ES-I3 (cell line): ENCODE data around the gene PADI1.

Source experiments
- H3K36me3 ChIP-seq: 2 replicates; pipeline ENCODE4 v1.6.1; 2013; ENCODE audit warnings: mild to moderate bottlenecking, low read length, control low read depth, moderate library complexity; ENCODE audit not compliant: insufficient read depth
- H3K4me1 ChIP-seq: 2 replicates; pipeline ENCODE4 v1.6.1; 2013; ENCODE audit warnings: mild to moderate bottlenecking, control low read depth, low read length; ENCODE audit not compliant: insufficient read depth
- H3K9ac ChIP-seq: 2 replicates; pipeline ENCODE4 v1.6.1; 2013; ENCODE audit warnings: low read depth, mild to moderate bottlenecking, low read length, moderate library complexity
- H3K9me3 ChIP-seq: 2 replicates; pipeline ENCODE4 v1.6.1; 2013; ENCODE audit warnings: mild to moderate bottlenecking, low read length, moderate library complexity; ENCODE audit not compliant: control insufficient read depth, insufficient read depth

The PADI1 gene

GRCh38 chr1:17188217-17188616 lies 16.7 kb upstream of the PADI1 start:
- Histone ChIP-seq H3K9me3 (peaks cover 6% of the 10 kb centered on the region; the same call in 1 of the 2 replicates), H3K4me1 (peaks cover 31% of the 10 kb centered on the region), H3K9ac (no peak overlapping the region), H3K36me3 (no peaks in the 10 kb centered on the region)

GRCh38 chr1:17188889-17189631 lies 15.9 kb upstream of the PADI1 start:
- Histone ChIP-seq H3K9me3 (peaks cover 6% of the 10 kb centered on the region; the same call in 1 of the 2 replicates), H3K36me3 (no peaks in the 10 kb centered on the region), H3K4me1 (peaks cover 31% of the 10 kb centered on the region), H3K9ac (no peak overlapping the region)

- peaks cover 34% of the 10 kb centered on the region for H3K4me1 ChIP-seq
Observed at GRCh38 chr1:17189632-17189990, 15.3 kb upstream of the PADI1 start.

GRCh38 chr1:17190010-17190995 lies 14.6 kb upstream of the PADI1 start:
- Histone ChIP-seq H3K9me3 (peaks cover 6% of the 10 kb centered on the region; the same call in 1 of the 2 replicates), H3K9ac (no peak overlapping the region), H3K4me1 (peaks cover 37% of the 10 kb centered on the region), H3K36me3 (no peaks in the 10 kb centered on the region)

More at GRCh38 chr1:17189632-17189990, 15.3 kb upstream of the PADI1 start:
- no peak overlapping the region for H3K9ac ChIP-seq
- H3K9me3 ChIP-seq, result peaks cover 6% of the 10 kb centered on the region; the same call in 1 of the 2 replicates
- H3K36me3 ChIP-seq, result no peaks in the 10 kb centered on the region

GRCh38 chr1:17191990-17192242 lies 13.0 kb upstream of the PADI1 start:
- Histone ChIP-seq H3K9me3 (peaks cover 6% of the 10 kb centered on the region; the same call in 1 of the 2 replicates), H3K4me1 (peaks cover 31% of the 10 kb centered on the region), H3K9ac (no peak overlapping the region), H3K36me3 (no peaks in the 10 kb centered on the region)

- Histone ChIP-seq H3K9ac (no peak overlapping the region), H3K36me3 (no peaks in the 10 kb centered on the region), H3K4me1 (peaks cover 27% of the 10 kb centered on the region), H3K9me3 (peaks cover 6% of the 10 kb centered on the region; the same call in 1 of the 2 replicates)
Observed at GRCh38 chr1:17192394-17193221, 12.3 kb upstream of the PADI1 start.

- no peaks in the 10 kb centered on the region for H3K36me3 ChIP-seq
- no peak overlapping the region for H3K9ac ChIP-seq
- peaks cover 27% of the 10 kb centered on the region for H3K4me1 ChIP-seq
- peaks cover 3% of the 10 kb centered on the region; the same call in 1 of the 2 replicates for H3K9me3 ChIP-seq
Observed at GRCh38 chr1:17193222-17194132, 11.5 kb upstream of the PADI1 start.

- H3K9ac ChIP-seq, result no peak overlapping the region
- peaks cover 27% of the 10 kb centered on the region for H3K4me1 ChIP-seq
- H3K36me3 ChIP-seq, result no peaks in the 10 kb centered on the region
- peaks cover under 1% of the 10 kb centered on the region; the same call in 1 of the 2 replicates for H3K9me3 ChIP-seq
Observed at GRCh38 chr1:17194133-17194475, 10.8 kb upstream of the PADI1 start.

GRCh38 chr1:17194615-17195528 lies 10.1 kb upstream of the PADI1 start:
- Histone ChIP-seq H3K9me3 (no peaks in the 10 kb centered on the region), H3K4me1 (peaks cover 22% of the 10 kb centered on the region), H3K9ac (no peak overlapping the region), H3K36me3 (no peaks in the 10 kb centered on the region)

GRCh38 chr1:17195731-17196130 lies 9.2 kb upstream of the PADI1 start:
- peaks cover 15% of the 10 kb centered on the region for H3K4me1 ChIP-seq
- no peak overlapping the region for H3K9ac ChIP-seq

GRCh38 chr1:17196496-17197185 lies 8.3 kb upstream of the PADI1 start:
- no peaks in the 10 kb centered on the region for H3K9me3 ChIP-seq
- no peaks in the 10 kb centered on the region for H3K36me3 ChIP-seq
- peaks cover 15% of the 10 kb centered on the region for H3K4me1 ChIP-seq
- no peak overlapping the region for H3K9ac ChIP-seq

More at GRCh38 chr1:17195731-17196130, 9.2 kb upstream of the PADI1 start:
- H3K9me3 ChIP-seq, result no peaks in the 10 kb centered on the region
- H3K36me3 ChIP-seq, result no peaks in the 10 kb centered on the region

- Histone ChIP-seq H3K9me3 (no peaks in the 10 kb centered on the region), H3K9ac (no peak overlapping the region), H3K4me1 (peaks cover 8% of the 10 kb centered on the region; the same call in 1 of the 2 replicates), H3K36me3 (no peaks in the 10 kb centered on the region)
Observed at GRCh38 chr1:17197696-17198095, 7.2 kb upstream of the PADI1 start.
